Endodermal cell (in vitro differentiated cells): ENCODE data around the gene CD99. TPM values are rescaled to one million over a fixed set of nuclear protein-coding genes. Genes with fewer than 3 reads are reported as not detected.

Experiments
- DNase-seq: peaks from one replicate; pipeline ENCODE4 v3.0.0-alpha.2; 2017
- H3K27ac ChIP-seq: 2 replicates; pipeline ENCODE4 v1.5.1; 2013; ENCODE audit warnings: mild to moderate bottlenecking, low read depth, low read length, moderate library complexity
- H3K27me3 ChIP-seq: 2 replicates; pipeline ENCODE4 v1.6.1; 2013; ENCODE audit warnings: mild to moderate bottlenecking, low read length, moderate library complexity; ENCODE audit not compliant: insufficient read depth, control insufficient read depth, poor library complexity, severe bottlenecking
- H3K36me3 ChIP-seq: 2 replicates; pipeline ENCODE4 v1.7.0; 2013; ENCODE audit warnings: mild to moderate bottlenecking, low read length, moderate library complexity; ENCODE audit not compliant: control insufficient read depth, insufficient read depth
- H3K4me1 ChIP-seq: one replicate; pipeline ENCODE4 v1.7.0; 2013; ENCODE audit warnings: low read length; ENCODE audit not compliant: control insufficient read depth, insufficient read depth
- H3K4me3 ChIP-seq: 2 replicates; pipeline ENCODE4 v1.5.1; 2013; ENCODE audit warnings: mild to moderate bottlenecking, low read length, moderate library complexity
- H3K9ac ChIP-seq: 2 replicates; pipeline ENCODE4 v1.6.1; 2013; ENCODE audit warnings: mild to moderate bottlenecking, low read length, moderate library complexity; ENCODE audit not compliant: poor library complexity, severe bottlenecking; ENCODE audit errors: extremely low read depth
- H3K9me3 ChIP-seq: 2 replicates; pipeline ENCODE4 v1.6.1; 2013; ENCODE audit warnings: mild to moderate bottlenecking, low read length, moderate library complexity; ENCODE audit not compliant: control insufficient read depth
- H3K27ac Mint-ChIP-seq: 2 replicates; pipeline ENCODE4 v1.8.0; 2020; ENCODE audit warnings: mixed read lengths
- H3K27me3 Mint-ChIP-seq: 2 replicates; pipeline ENCODE4 v1.8.0; 2021; ENCODE audit warnings: mild to moderate bottlenecking, mixed read lengths; ENCODE audit not compliant: insufficient read depth
- H3K36me3 Mint-ChIP-seq: 2 replicates; pipeline ENCODE4 v1.8.0; 2020; ENCODE audit warnings: low read depth, mixed read lengths
- H3K4me1 Mint-ChIP-seq: 2 replicates; pipeline ENCODE4 v1.8.0; 2020; ENCODE audit warnings: mixed read lengths
- H3K4me3 Mint-ChIP-seq: 2 replicates; pipeline ENCODE4 v1.8.0; 2020; ENCODE audit warnings: mild to moderate bottlenecking, moderate library complexity, mixed read lengths
- H3K9me3 Mint-ChIP-seq: 2 replicates; pipeline ENCODE4 v1.8.0; 2020; ENCODE audit warnings: mild to moderate bottlenecking, mixed read lengths
- WGBS, 2 experiments: methylation state at CpG; one replicate each; pipeline versions ENCODE4 v1.1.5 to v1.1.7; 2013; ENCODE audit warnings: missing lambda C conversion rate in 2 of 2, mixed read lengths in 1 of 2; ENCODE audit not compliant: insufficient coverage in 1 of 2, insufficient read length in 1 of 2; 5-methylcytosine and 5-hydroxymethylcytosine counted together
- total RNA-seq, 2 donors: library from RNA; stranded (reverse); fragmentation: NEBNext Ultra II Directional in 1 of 2; extraction: Animal tissue kit (Norgen Biotek cat#: 25700) in 1 of 2; gene quantifications; 2 replicates in 1 of 2; 3 replicates in 1 of 2; pipeline ENCODE4 v1.2.1, GENCODE V29; 2021
- TF ChIP-seq, protein P1 (sequence below): fragments of 200-600 bp; sonication (generic); conservative IDR thresholded peaks from 2 replicates; pipeline ENCODE4 v1.5.0; 2021; ENCODE audit warnings: antibody characterized with exemption, mild to moderate bottlenecking

CD99 gene
- total RNA-seq, 2 donors from 2014 or later: 314 to 397 TPM

GRCh38 chrX:2781698-2782097 is 90.6 kb downstream of the CD99 start:
- 68 to 73% methylated on average over 2 to 6 of the region's 6 CpGs for WGBS, 2 experiments
- Histone ChIP-seq H3K4me3 (peak overlapping the region; percentile 65), H3K36me3 (no peaks in the 10 kb centered on the region), H3K27me3 (no peaks in the 10 kb centered on the region), H3K4me1 (no peaks in the 10 kb centered on the region), H3K27ac (peak overlapping the region; percentile 24), H3K9me3 (peaks cover 27% of the 10 kb centered on the region), H3K9ac (peak overlapping the region; percentile 68)
- peaks cover 45% of the 10 kb centered on the region for H3K4me1 Mint-ChIP-seq
- H3K9me3 Mint-ChIP-seq: peaks cover 23% of the 10 kb centered on the region
- H3K4me3 Mint-ChIP-seq: peak overlapping the region; percentile 22
- TF ChIP-seq, protein P1, sequence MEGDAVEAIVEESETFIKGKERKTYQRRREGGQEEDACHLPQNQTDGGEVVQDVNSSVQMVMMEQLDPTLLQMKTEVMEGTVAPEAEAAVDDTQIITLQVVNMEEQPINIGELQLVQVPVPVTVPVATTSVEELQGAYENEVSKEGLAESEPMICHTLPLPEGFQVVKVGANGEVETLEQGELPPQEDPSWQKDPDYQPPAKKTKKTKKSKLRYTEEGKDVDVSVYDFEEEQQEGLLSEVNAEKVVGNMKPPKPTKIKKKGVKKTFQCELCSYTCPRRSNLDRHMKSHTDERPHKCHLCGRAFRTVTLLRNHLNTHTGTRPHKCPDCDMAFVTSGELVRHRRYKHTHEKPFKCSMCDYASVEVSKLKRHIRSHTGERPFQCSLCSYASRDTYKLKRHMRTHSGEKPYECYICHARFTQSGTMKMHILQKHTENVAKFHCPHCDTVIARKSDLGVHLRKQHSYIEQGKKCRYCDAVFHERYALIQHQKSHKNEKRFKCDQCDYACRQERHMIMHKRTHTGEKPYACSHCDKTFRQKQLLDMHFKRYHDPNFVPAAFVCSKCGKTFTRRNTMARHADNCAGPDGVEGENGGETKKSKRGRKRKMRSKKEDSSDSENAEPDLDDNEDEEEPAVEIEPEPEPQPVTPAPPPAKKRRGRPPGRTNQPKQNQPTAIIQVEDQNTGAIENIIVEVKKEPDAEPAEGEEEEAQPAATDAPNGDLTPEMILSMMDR: no peak
- H3K27me3 Mint-ChIP-seq: no peaks in the 10 kb centered on the region
- DNase-seq: no peak
- no peaks in the 10 kb centered on the region for H3K36me3 Mint-ChIP-seq
- H3K27ac Mint-ChIP-seq: peak overlapping the region; percentile 98

DNA sequence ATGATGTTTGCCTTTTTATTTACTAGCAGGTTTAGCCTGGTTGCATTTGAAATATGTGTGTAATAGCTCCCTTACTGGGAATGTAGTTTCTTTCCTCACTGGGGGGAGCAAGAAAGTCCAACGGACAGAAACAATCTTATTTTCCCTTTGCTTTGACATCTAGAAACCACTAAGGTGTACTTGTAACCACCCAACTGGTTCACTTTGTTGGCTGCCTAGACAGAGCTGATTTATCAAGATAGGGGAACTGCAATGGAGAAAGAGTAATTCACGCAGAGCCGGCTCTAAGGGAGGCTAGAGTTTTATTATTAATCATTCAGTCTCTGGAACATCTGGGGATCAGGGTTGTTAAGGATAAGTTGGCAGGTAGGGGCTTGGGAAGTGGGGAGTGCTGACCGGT is 91.1 kb downstream of the CD99 start:
- Histone ChIP-seq H3K27me3 (no peaks in the 10 kb centered on the region), H3K9me3 (peaks cover 23% of the 10 kb centered on the region), H3K27ac (peak overlapping the region; percentile 24), H3K4me1 (no peaks in the 10 kb centered on the region), H3K4me3 (peak overlapping the region; percentile 65), H3K36me3 (no peaks in the 10 kb centered on the region), H3K9ac (peak overlapping the region; percentile 68)
- H3K4me3 Mint-ChIP-seq: peak overlapping the region; percentile 22
- DNase-seq: no peak
- WGBS, 2 experiments: 49% methylated on average over 4 of the region's 4 CpGs; no CpG with 5 or more reads in 1 of the 2 experiments
- H3K27ac Mint-ChIP-seq: peak overlapping the region; percentile 98
- TF ChIP-seq, protein P1: no peak
- H3K36me3 Mint-ChIP-seq: no peaks in the 10 kb centered on the region
- peaks cover 45% of the 10 kb centered on the region for H3K4me1 Mint-ChIP-seq
- peaks cover 18% of the 10 kb centered on the region for H3K9me3 Mint-ChIP-seq
- no peaks in the 10 kb centered on the region for H3K27me3 Mint-ChIP-seq

DNA sequence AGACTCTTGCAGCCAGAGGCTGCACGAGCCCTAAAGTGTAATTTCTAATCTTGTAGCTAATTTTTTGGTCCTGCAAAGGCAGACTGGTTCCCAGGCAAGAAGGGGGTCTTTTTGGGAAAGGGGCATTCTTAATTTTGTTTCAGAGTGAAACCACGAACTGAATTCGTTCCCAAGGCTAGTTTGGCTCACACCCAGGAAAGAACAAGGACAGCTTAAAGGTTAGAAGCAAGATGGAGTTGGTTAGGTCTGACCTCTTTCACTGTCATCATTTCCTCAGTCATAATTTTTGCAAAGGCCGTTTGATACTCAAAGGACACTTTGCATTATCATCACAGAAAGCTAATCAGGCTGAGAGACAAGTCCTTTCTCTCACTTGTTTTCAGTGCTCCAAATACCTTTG is 91.7 kb downstream of the CD99 start:
- peak overlapping the region; percentile 22 for H3K4me3 Mint-ChIP-seq
- WGBS, 2 experiments: 81 to 100% methylated on average over 1 to 4 of the region's 4 CpGs
- H3K27me3 Mint-ChIP-seq: peaks cover under 1% of the 10 kb centered on the region

More for the DNA sequence above, 91.7 kb downstream of the CD99 start:
- Mint-ChIP-seq H3K27ac (peak overlapping the region; percentile 98), H3K36me3 (no peaks in the 10 kb centered on the region), H3K4me1 (peaks cover 45% of the 10 kb centered on the region), H3K9me3 (peaks cover 14% of the 10 kb centered on the region)
- no peak overlapping the region for H3K27ac ChIP-seq
- no peak for DNase-seq
- H3K36me3 ChIP-seq: no peaks in the 10 kb centered on the region
- H3K4me3 ChIP-seq: no peak overlapping the region
- no peaks in the 10 kb centered on the region for H3K4me1 ChIP-seq
- H3K9me3 ChIP-seq: peaks cover 16% of the 10 kb centered on the region
- H3K9ac ChIP-seq: no peak overlapping the region
- TF ChIP-seq, protein P1: no peak
- no peaks in the 10 kb centered on the region for H3K27me3 ChIP-seq
